ENCODE measurements around the gene NISCH. TPM values are rescaled to one million over a fixed set of nuclear protein-coding genes. Genes with fewer than 3 reads are reported as not detected.

NISCH gene
- total RNA-seq, 1 donor from 2014 or later = 62.5 TPM

- DNase-seq (ENCODE audit: low read depth) = no peak
- H3K27me3 ChIP-seq (ENCODE audit: control insufficient read depth, insufficient read depth, low read length) = no peaks in the 10 kb centered on the region
- no peak overlapping the region for H3K4me3 ChIP-seq (ENCODE audit: low read depth, low read length)
- peaks cover 3% of the 10 kb centered on the region for H3K36me3 ChIP-seq (ENCODE audit: control insufficient read depth, insufficient read depth, low read length)
- no peak for TF ChIP-seq CTCF (IDR thresholded peaks at IDR 0.05; ENCODE audit: insufficient read depth, low read length, poor library complexity, severe bottlenecking)
Observed at GRCh38 chr3:52527732-52528585, 72.6 kb downstream of the NISCH start.

- Histone ChIP-seq H3K36me3 (ENCODE audit: control insufficient read depth, insufficient read depth, low read length) (peaks cover 3% of the 10 kb centered on the region), H3K4me3 (ENCODE audit: low read depth, low read length) (no peak overlapping the region), H3K27me3 (ENCODE audit: control insufficient read depth, insufficient read depth, low read length) (no peaks in the 10 kb centered on the region)
- TF ChIP-seq CTCF (IDR thresholded peaks at IDR 0.05; ENCODE audit: insufficient read depth, low read length, poor library complexity, severe bottlenecking) = no peak
- DNase-seq (ENCODE audit: low read depth) = no peak
Observed at GRCh38 chr3:52528586-52529375, 73.4 kb downstream of the NISCH start.

- DNase-seq (ENCODE audit: low read depth) = no peak
Observed at GRCh38 chr3:52529376-52530333, 74.3 kb downstream of the NISCH start.

GRCh38 chr3:52530918-52531826 is 75.8 kb downstream of the NISCH start:
- no peak for TF ChIP-seq CTCF (IDR thresholded peaks at IDR 0.05; ENCODE audit: insufficient read depth, low read length, poor library complexity, severe bottlenecking)
- no peak overlapping the region for H3K4me3 ChIP-seq (ENCODE audit: low read depth, low read length)

More at GRCh38 chr3:52529376-52530333, 74.3 kb downstream of the NISCH start:
- H3K4me3 ChIP-seq (ENCODE audit: low read depth, low read length) = no peak overlapping the region
- no peaks in the 10 kb centered on the region for H3K27me3 ChIP-seq (ENCODE audit: control insufficient read depth, insufficient read depth, low read length)
- TF ChIP-seq CTCF (IDR thresholded peaks at IDR 0.05; ENCODE audit: insufficient read depth, low read length, poor library complexity, severe bottlenecking) = no peak
- H3K36me3 ChIP-seq (ENCODE audit: control insufficient read depth, insufficient read depth, low read length) = no peaks in the 10 kb centered on the region

More at GRCh38 chr3:52530918-52531826, 75.8 kb downstream of the NISCH start:
- no peaks in the 10 kb centered on the region for H3K27me3 ChIP-seq (ENCODE audit: control insufficient read depth, insufficient read depth, low read length)
- H3K36me3 ChIP-seq (ENCODE audit: control insufficient read depth, insufficient read depth, low read length) = no peaks in the 10 kb centered on the region
- DNase-seq (ENCODE audit: low read depth) = no peak

All from kidney epithelial cell (primary cell).